HepG2 (cell line): ENCODE data around the gene ZSWIM5. TPM values are rescaled to one million over a fixed set of nuclear protein-coding genes. Genes with fewer than 3 reads are reported as not detected.
"Not testable (repeated sequence)": the region's sequence is repeated elsewhere in the genome, so short reads cannot be mapped to it uniquely, and the experiment has no call there.

Source experiments
- ATAC-seq: fragments of 200-7000 bp; cut with Tn5 transposase; 3 replicates; pipeline ENCODE4 v1.9.1; 2020; ENCODE audit warnings: mild to moderate bottlenecking, moderate library complexity
- BruUV-seq: library from RNA; stranded (reverse); fragments of 400-500 nt; replicated peaks from 2 replicates; lab custom pipeline; 2021; lab: Mats Ljungman, UMichigan
- CTCF ChIA-PET: fragments of 300-600 bp; formaldehyde crosslinking; extraction: SDS; loops from one replicate; lab custom pipeline; 2021; ENCODE audit warnings: low total read pairs, inconsistent platforms, low intra/inter-chr PET ratio; lab: Yijun Ruan, JAX
- POLR2A ChIA-PET: fragments of 350-600 bp; sonication (Branson Sonifier 250); formaldehyde crosslinking; loops from one replicate; lab custom pipeline; 2020; ENCODE audit warnings: antibody characterized with exemption, inconsistent platforms; lab: Yijun Ruan, JAX
- DNase-seq: peaks from one replicate; pipeline ENCODE4 v3.0.0-alpha.2; 2015; ENCODE audit warnings: low spot score
- FAIRE-seq: peaks from 3 replicates; lab custom pipeline; 2011; peaks lifted over from hg19 to GRCh38; lab: Jason Lieb, UNC
- H2AFZ ChIP-seq: one replicate; pipeline ENCODE4 v1.6.1; 2011; ENCODE audit warnings: low read length, inconsistent platforms
- H3K27ac ChIP-seq: fragments of 300-600 bp; 3 replicates; pipeline ENCODE4 v1.8.0; 2011; ENCODE audit warnings: mixed run types, mild to moderate bottlenecking, mixed read lengths, low read length, inconsistent platforms; ENCODE audit not compliant: insufficient read depth; ENCODE audit errors: extremely low read length
- H3K27me3 ChIP-seq, 2 experiments: fragments of 200-600 bp in 1 of 2; 2 replicates in 1 of 2; 3 replicates in 1 of 2; pipeline versions ENCODE4 v1.6.0 to v1.8.0; 2011; ENCODE audit warnings: low read length in 2 of 2, mild to moderate bottlenecking in 2 of 2, moderate library complexity in 2 of 2, inconsistent platforms in 1 of 2; ENCODE audit not compliant: insufficient read depth in 2 of 2, control insufficient read depth in 1 of 2
- H3K36me3 ChIP-seq, 2 experiments: fragments of 200-600 bp in 1 of 2; replicated peaks in 1 of 2; 2 replicates in 1 of 2; 3 replicates in 1 of 2; pipeline versions ENCODE4 v1.5.1 to v1.8.0; 2011; ENCODE audit warnings: low read length in 2 of 2, inconsistent platforms in 1 of 2; ENCODE audit not compliant: insufficient read depth in 2 of 2, control insufficient read depth in 1 of 2
- H3K4me1 ChIP-seq: 2 replicates; pipeline ENCODE4 v1.5.1; 2012; ENCODE audit warnings: low read length, inconsistent platforms; ENCODE audit not compliant: insufficient read depth
- H3K4me2 ChIP-seq: 2 replicates; pipeline ENCODE4 v1.6.0; 2011; ENCODE audit warnings: low read depth, low read length, inconsistent platforms
- H3K4me3 ChIP-seq, 3 experiments: fragments of 200-600 bp in 1 of 3; sonication (generic), shearing (Covaris generic) in 1 of 3; replicated peaks in 1 of 3; 2 replicates each; pipeline ENCODE4 v1.5.1; 2011 to 2016; ENCODE audit warnings: low read length in 3 of 3, inconsistent platforms in 2 of 3, low read depth in 2 of 3, mild to moderate bottlenecking in 2 of 3, control low read depth in 1 of 3, mixed read lengths in 1 of 3; ENCODE audit not compliant: insufficient read depth in 1 of 3
- H3K79me2 ChIP-seq: one replicate; pipeline ENCODE4 v1.6.1; 2011; ENCODE audit warnings: low read length, inconsistent platforms; ENCODE audit not compliant: insufficient read depth
- H3K9ac ChIP-seq: 2 replicates; pipeline ENCODE4 v1.6.0; 2011; ENCODE audit warnings: mild to moderate bottlenecking, low read depth, low read length, inconsistent platforms; ENCODE audit not compliant: insufficient read depth
- H3K9me3 ChIP-seq: 2 replicates; pipeline ENCODE4 v1.5.1; 2012; ENCODE audit warnings: mild to moderate bottlenecking, low read length
- H4K20me1 ChIP-seq: 2 replicates; pipeline ENCODE4 v1.6.0; 2011; ENCODE audit warnings: inconsistent platforms, mild to moderate bottlenecking, low read length, moderate library complexity; ENCODE audit not compliant: insufficient read depth
- ADNP ChIP-seq: sonication (generic); formaldehyde crosslinking; IDR thresholded peaks from 2 replicates; pipeline ENCODE4 v1.4.0; 2020; ENCODE audit warnings: missing genetic modification reagents
- CERS6 ChIP-seq: sonication (generic); formaldehyde crosslinking; IDR thresholded peaks from 2 replicates; pipeline ENCODE4 v1.5.0; 2020; ENCODE audit warnings: missing genetic modification reagents
- CHD4 ChIP-seq: fragments of 200-600 bp; sonication (generic); IDR thresholded peaks from 2 replicates; pipeline ENCODE4 v1.7.0; 2017; ENCODE audit warnings: mild to moderate bottlenecking, low read length, borderline replicate concordance
- FOSL2 ChIP-seq: sonication (generic); formaldehyde crosslinking; IDR thresholded peaks from 2 replicates; pipeline ENCODE4 v1.4.0; 2020; ENCODE audit warnings: missing genetic modification reagents
- GPN1 ChIP-seq: sonication (generic); formaldehyde crosslinking; IDR thresholded peaks from 2 replicates; pipeline ENCODE4 v1.5.1; 2020; ENCODE audit warnings: missing genetic modification reagents, borderline replicate concordance
- KMT2B ChIP-seq: IDR thresholded peaks from 2 replicates; pipeline ENCODE4 v1.6.1; 2016; ENCODE audit warnings: missing genetic modification reagents, missing compliant biosample characterization
- NR3C1 ChIP-seq: sonication (generic); formaldehyde crosslinking; IDR thresholded peaks from 2 replicates; pipeline ENCODE4 v1.4.0; 2020; ENCODE audit warnings: missing genetic modification reagents
- RBFOX2 ChIP-seq: fragments of 200-400 bp; formaldehyde crosslinking; IDR thresholded peaks from 2 replicates; pipeline ENCODE4 v1.6.1; 2017; ENCODE audit warnings: low read depth, mild to moderate bottlenecking, low read length
- REPIN1 ChIP-seq: sonication (generic); formaldehyde crosslinking; IDR thresholded peaks from 2 replicates; pipeline ENCODE4 v1.8.0; 2022; ENCODE audit warnings: missing genetic modification reagents, low read depth, mild to moderate bottlenecking, borderline replicate concordance
- SAP130 ChIP-seq: IDR thresholded peaks from 2 replicates; pipeline ENCODE4 v1.6.1; 2016; ENCODE audit warnings: low read depth
- ZMYM3 ChIP-seq: sonication (generic); formaldehyde crosslinking; IDR thresholded peaks from 2 replicates; pipeline ENCODE4 v1.5.1; 2020; ENCODE audit warnings: mild to moderate bottlenecking, missing genetic modification reagents
- ZNF619 ChIP-seq: sonication (generic); formaldehyde crosslinking; IDR thresholded peaks from 2 replicates; pipeline ENCODE4 v1.4.0; 2020; ENCODE audit warnings: mild to moderate bottlenecking, missing genetic modification reagents
- ZNF773 ChIP-seq: sonication (generic); formaldehyde crosslinking; IDR thresholded peaks from 2 replicates; pipeline ENCODE4 v1.4.0; 2020; ENCODE audit warnings: missing genetic modification reagents, borderline replicate concordance
- WGBS: methylation state at CpG from one replicate; pipeline ENCODE4 v1.1.6; 2017; ENCODE audit warnings: low lambda C conversion rate; 5-methylcytosine and 5-hydroxymethylcytosine counted together
- in situ Hi-C: cut with HindIII; loops from 2 replicates; pipeline ENCODE4 v1.10.0; 2017; ENCODE audit warnings: low pct_unique_long_range_greater_than_20kb; ENCODE audit not compliant: extremely low pct_ligation_motif_present
- intact Hi-C: fragments of 100-400 bp; cut with micrococcal nuclease; formaldehyde crosslinking; loops from one replicate; pipeline ENCODE4 v1.10.0; 2022; ENCODE audit not compliant: unreplicated experiment
- polyA plus RNA-seq, 8 experiments: library from polyadenylated mRNA; depleted of rRNA in 3 of 8; stranded (reverse) in 7 of 8; unstranded in 1 of 8; fragments of >200 nt; fragmentation: Illumina TruSeq in 4 of 8; extraction: Trizol in 4 of 8; gene quantifications; 2 replicates each; pipeline versions ENCODE4 v1.2.1 to v1.2.3, GENCODE V29; 2011 to 2016; ENCODE audit warnings: low read depth in 4 of 8, missing spikeins in 1 of 8, mixed read lengths in 1 of 8; ENCODE audit not compliant: insufficient read depth in 1 of 8
- total RNA-seq, 5 experiments: library from RNA; depleted of rRNA; stranded (reverse); fragments of >200 nt; fragmentation: Illumina TruSeq; extraction: Trizol; gene quantifications; 2 replicates each; pipeline ENCODE4 v1.2.3, GENCODE V29; 2016; ENCODE audit warnings: low read depth in 1 of 5

ZSWIM5 gene
- total and polyA plus RNA-seq, 2 of the 13 experiments (the other 11 are each of a cell fraction or from before 2014, with no cell fraction given), result 11.0 to 20.6 TPM

GRCh38 chr1:45171575-45171974 is 34.8 kb downstream of the ZSWIM5 start:
- H2AFZ ChIP-seq, result no peak overlapping the region
- intact Hi-C loops (no loop called here), in situ Hi-C loops (no loop called here)
- H3K4me1 ChIP-seq, result peaks cover 45% of the 10 kb centered on the region
- ATAC-seq (no peak), FAIRE-seq (no peak), DNase-seq (no peak)
- peaks cover 41% of the 10 kb centered on the region for H3K79me2 ChIP-seq
- no peak overlapping the region for H3K9ac ChIP-seq
- no peaks in the 10 kb centered on the region for H3K36me3 ChIP-seq
- no peaks in the 10 kb centered on the region for H3K27me3 ChIP-seq
- CTCF ChIA-PET, result no interaction called here
- no peaks in the 10 kb centered on the region for H4K20me1 ChIP-seq
- POLR2A ChIA-PET, result no interaction called here
- no TSS peak for BruUV-seq
- TF ChIP-seq GPN1 (CRISPR knock-in tag) (no peak), NR3C1 (CRISPR knock-in tag) (no peak), ZNF773 (CRISPR knock-in tag) (no peak), KMT2B (no peak)
- H3K9me3 ChIP-seq, result no peaks in the 10 kb centered on the region
- H3K27ac ChIP-seq, result no peak overlapping the region
- 76% methylated on average over 1 of the region's 1 CpG for WGBS
- H3K4me2 ChIP-seq, result peak overlapping the region; percentile 72; the same call in 1 of the 2 replicates
- no peak overlapping the region; a peak in 2 of 6 replicates for H3K4me3 ChIP-seq

GRCh38 chr1:45170151-45170742 is 36.2 kb downstream of the ZSWIM5 start:
- no peak for FAIRE-seq
- H3K4me2 ChIP-seq, result no peak overlapping the region
- H3K79me2 ChIP-seq, result peaks cover 36% of the 10 kb centered on the region
- no peaks in the 10 kb centered on the region for H3K36me3 ChIP-seq
- 85% methylated on average over 4 of the region's 4 CpGs for WGBS
- H4K20me1 ChIP-seq, result no peaks in the 10 kb centered on the region
- H3K9ac ChIP-seq, result no peak overlapping the region
- CTCF ChIA-PET, result no interaction called here
- no peaks in the 10 kb centered on the region for H3K27me3 ChIP-seq
- BruUV-seq, result no TSS peak
- in situ Hi-C loops (no loop called here), intact Hi-C loops (no loop called here)
- H2AFZ ChIP-seq, result no peak overlapping the region
- peaks cover 45% of the 10 kb centered on the region for H3K4me1 ChIP-seq
- H3K4me3 ChIP-seq, result no peak overlapping the region
- POLR2A ChIA-PET, result interaction anchor here (1.0 kb wide), 1 partner anchor 133 kb away, joined by 5 read pairs; no protein-coding TSS in a partner anchor
- no peaks in the 10 kb centered on the region for H3K9me3 ChIP-seq
- no peak for TF ChIP-seq RBFOX2
- no peak for TF ChIP-seq REPIN1 (CRISPR knock-in tag)
- peak; percentile 36; the same call in 1 of the 2 replicates for TF ChIP-seq SAP130 (CRISPR knock-in tag)
- TF ChIP-seq CERS6, result no peak
- TF ChIP-seq ZMYM3, result 0 out of 2 replicates have a peak, but pooled peaks have one; percentile 57
- TF ChIP-seq ZNF619, result no peak
- peak; percentile 69 for TF ChIP-seq FOSL2 (CRISPR knock-in tag)
- peak; percentile 32; the same call in 1 of the 2 replicates for TF ChIP-seq ADNP (CRISPR knock-in tag)
- no peak for TF ChIP-seq CHD4
- DNase-seq, result peak; percentile 1
- ATAC-seq, result no peak
- no peak overlapping the region for H3K27ac ChIP-seq

GRCh38 chr1:45167947-45168346 is 38.5 kb downstream of the ZSWIM5 start:
- DNase-seq, FAIRE-seq, POLR2A ChIA-PET, CTCF ChIA-PET, in situ Hi-C loops, H3K27me3 ChIP-seq, H3K36me3 ChIP-seq, ATAC-seq, BruUV-seq, H3K9me3 ChIP-seq, H3K9ac ChIP-seq, H4K20me1 ChIP-seq, H3K27ac ChIP-seq, H2AFZ ChIP-seq, intact Hi-C loops, H3K4me2 ChIP-seq, H3K4me3 ChIP-seq: not testable (repeated sequence)
- peaks cover 29% of the 10 kb centered on the region for H3K4me1 ChIP-seq
- WGBS, result 95% methylated on average over 6 of the region's 6 CpGs
- peaks cover 31% of the 10 kb centered on the region for H3K79me2 ChIP-seq
